ENCODE measurements around the gene AGAP5. TPM values are rescaled to one million over a fixed set of nuclear protein-coding genes. Genes with fewer than 3 reads are reported as not detected.

AGAP5 gene
- total RNA-seq, 1 experiment from 2014 or later = 6.6 TPM

DNA sequence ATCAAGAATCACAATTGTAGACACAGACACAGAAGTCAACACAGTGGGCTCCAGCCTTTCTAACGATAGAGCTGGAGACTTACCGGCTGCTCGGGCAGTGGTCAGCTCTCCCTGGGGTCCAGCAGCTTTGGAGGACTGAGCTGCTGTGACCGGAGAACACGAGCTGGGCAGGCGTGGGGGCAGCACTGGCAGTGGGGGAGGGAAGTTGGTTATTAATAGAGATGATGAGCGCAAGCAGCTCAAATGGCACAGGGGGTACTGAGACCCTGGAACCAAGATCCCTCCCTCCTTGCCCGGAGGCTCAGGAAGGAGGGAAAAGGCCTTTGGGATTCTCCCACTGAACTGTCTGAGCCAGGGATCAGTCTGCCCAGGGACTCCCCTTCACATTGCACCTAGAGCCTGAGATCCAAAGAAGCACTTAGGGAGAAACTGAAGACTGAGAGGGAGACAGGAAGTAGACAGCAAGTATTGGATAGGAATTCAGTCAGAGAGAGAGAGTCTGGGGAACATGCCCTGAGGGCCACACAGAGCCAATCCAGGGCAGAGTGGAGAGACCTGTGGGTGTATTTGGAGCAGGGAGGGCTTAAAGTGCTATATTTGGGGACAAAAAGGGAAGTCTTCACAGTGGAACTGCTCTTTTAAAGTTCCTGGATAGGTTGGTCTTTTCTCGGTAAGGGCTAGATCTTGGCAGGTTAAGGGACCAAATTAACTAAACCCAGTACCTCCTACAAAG is 56.4 kb downstream of the AGAP5 start, which contains the start of gene MYOZ1:
Gene MYOZ1, minus strand, starts transcription at position 147 of the 733 bp plus-strand sequence. CDS start 1,457 bp downstream, outside the sequence.
- intact Hi-C loops (cut with micrococcal nuclease; ENCODE audit: unreplicated experiment) = loop anchor here (10.0 kb wide), 1 partner anchor 377 kb away; no protein-coding TSS in a partner anchor
- no TSS peak for BruUV-seq (replicated peaks)
- peak; percentile 37 for ATAC-seq

DNA sequence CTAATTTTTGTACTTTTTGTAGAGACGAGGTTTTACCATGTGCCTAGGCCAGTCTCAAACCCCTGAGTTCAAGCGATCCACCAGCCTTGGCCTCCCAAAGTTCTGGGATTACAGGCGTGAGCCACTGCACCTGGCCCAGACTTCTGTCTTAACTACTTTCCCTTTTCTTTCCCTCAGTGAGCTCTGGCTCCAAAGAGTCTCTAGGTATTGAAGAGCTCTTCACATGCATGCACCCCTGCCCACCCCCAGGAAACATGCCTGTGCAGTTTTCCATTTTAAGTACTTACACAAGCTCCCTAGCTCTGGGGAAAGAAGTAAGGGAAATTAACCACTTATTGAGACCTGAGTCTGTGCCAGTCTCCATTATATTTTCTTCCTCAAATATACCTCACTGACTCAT is 58.6 kb downstream of the AGAP5 start:
- in situ Hi-C loops (cut with HindIII; ENCODE audit: low pct_unique_long_range_greater_than_20kb, low sequenced_read_pairs) = no loop called here

More for the DNA sequence above, 56.4 kb downstream of the AGAP5 start, which contains the start of gene MYOZ1:
- TF ChIP-seq TCF7L2 (IDR thresholded peaks at IDR 0.05; ENCODE audit: low read depth, low read length) (no peak), POLR2AphosphoS5 (IDR thresholded peaks at IDR 0.05; ENCODE audit: low read depth, low read length) (no peak), SIN3A (IDR thresholded peaks at IDR 0.05; ENCODE audit: borderline replicate concordance, insufficient read depth, low read depth, low read length) (no peak)
- TF ChIP-seq, protein P1, sequence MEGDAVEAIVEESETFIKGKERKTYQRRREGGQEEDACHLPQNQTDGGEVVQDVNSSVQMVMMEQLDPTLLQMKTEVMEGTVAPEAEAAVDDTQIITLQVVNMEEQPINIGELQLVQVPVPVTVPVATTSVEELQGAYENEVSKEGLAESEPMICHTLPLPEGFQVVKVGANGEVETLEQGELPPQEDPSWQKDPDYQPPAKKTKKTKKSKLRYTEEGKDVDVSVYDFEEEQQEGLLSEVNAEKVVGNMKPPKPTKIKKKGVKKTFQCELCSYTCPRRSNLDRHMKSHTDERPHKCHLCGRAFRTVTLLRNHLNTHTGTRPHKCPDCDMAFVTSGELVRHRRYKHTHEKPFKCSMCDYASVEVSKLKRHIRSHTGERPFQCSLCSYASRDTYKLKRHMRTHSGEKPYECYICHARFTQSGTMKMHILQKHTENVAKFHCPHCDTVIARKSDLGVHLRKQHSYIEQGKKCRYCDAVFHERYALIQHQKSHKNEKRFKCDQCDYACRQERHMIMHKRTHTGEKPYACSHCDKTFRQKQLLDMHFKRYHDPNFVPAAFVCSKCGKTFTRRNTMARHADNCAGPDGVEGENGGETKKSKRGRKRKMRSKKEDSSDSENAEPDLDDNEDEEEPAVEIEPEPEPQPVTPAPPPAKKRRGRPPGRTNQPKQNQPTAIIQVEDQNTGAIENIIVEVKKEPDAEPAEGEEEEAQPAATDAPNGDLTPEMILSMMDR (IDR thresholded peaks at IDR 0.05) = no peak
- TF ChIP-seq, protein P2, sequence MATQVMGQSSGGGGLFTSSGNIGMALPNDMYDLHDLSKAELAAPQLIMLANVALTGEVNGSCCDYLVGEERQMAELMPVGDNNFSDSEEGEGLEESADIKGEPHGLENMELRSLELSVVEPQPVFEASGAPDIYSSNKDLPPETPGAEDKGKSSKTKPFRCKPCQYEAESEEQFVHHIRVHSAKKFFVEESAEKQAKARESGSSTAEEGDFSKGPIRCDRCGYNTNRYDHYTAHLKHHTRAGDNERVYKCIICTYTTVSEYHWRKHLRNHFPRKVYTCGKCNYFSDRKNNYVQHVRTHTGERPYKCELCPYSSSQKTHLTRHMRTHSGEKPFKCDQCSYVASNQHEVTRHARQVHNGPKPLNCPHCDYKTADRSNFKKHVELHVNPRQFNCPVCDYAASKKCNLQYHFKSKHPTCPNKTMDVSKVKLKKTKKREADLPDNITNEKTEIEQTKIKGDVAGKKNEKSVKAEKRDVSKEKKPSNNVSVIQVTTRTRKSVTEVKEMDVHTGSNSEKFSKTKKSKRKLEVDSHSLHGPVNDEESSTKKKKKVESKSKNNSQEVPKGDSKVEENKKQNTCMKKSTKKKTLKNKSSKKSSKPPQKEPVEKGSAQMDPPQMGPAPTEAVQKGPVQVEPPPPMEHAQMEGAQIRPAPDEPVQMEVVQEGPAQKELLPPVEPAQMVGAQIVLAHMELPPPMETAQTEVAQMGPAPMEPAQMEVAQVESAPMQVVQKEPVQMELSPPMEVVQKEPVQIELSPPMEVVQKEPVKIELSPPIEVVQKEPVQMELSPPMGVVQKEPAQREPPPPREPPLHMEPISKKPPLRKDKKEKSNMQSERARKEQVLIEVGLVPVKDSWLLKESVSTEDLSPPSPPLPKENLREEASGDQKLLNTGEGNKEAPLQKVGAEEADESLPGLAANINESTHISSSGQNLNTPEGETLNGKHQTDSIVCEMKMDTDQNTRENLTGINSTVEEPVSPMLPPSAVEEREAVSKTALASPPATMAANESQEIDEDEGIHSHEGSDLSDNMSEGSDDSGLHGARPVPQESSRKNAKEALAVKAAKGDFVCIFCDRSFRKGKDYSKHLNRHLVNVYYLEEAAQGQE (IDR thresholded peaks at IDR 0.05; ENCODE audit: insufficient read depth in 1 of 2, low read depth in 2 of 2, low read length in 1 of 2) = no peak
- DNase-seq (ENCODE audit: low read depth, low spot score) = no peak
- Histone ChIP-seq H3K27me3 (ENCODE audit: control insufficient read depth, insufficient read depth, low read length) (no peaks in the 10 kb centered on the region; the same call in 1 of the 2 replicates), H3K27ac (ENCODE audit: low read length) (no peak within 1 kb of the TSS), H3K36me3 (ENCODE audit: control insufficient read depth, insufficient read depth, low read length) (no peaks in the 10 kb centered on the region), H3K4me1 (ENCODE audit: control insufficient read depth, insufficient read depth, low read length) (no peaks in the 10 kb centered on the region), H3K9me3 (ENCODE audit: control insufficient read depth, insufficient read depth, low read depth, low read length) (no peaks in the 10 kb centered on the region), H3K4me3 (ENCODE audit: low read depth in 2 of 2, low read length in 2 of 2) (no peak within 1 kb of the TSS)
- ChIA-PET POLR2A (interaction anchor here (0.5 to 0.6 kb wide), 3 partner anchors 99 to 578 kb away, joined by 4 to 6 read pairs (median 5); no protein-coding TSS in a partner anchor), CTCF (no interaction called here)
- in situ Hi-C loops (cut with HindIII; ENCODE audit: low pct_unique_long_range_greater_than_20kb, low sequenced_read_pairs) = no loop called here

More for the DNA sequence above, 58.6 kb downstream of the AGAP5 start:
- H3K27me3 ChIP-seq (ENCODE audit: control insufficient read depth, insufficient read depth, low read length) = no peaks in the 10 kb centered on the region; the same call in 1 of the 2 replicates
- H3K9me3 ChIP-seq (ENCODE audit: control insufficient read depth, insufficient read depth, low read depth, low read length) = no peaks in the 10 kb centered on the region
- CTCF ChIA-PET = no interaction called here
- POLR2A ChIA-PET = interaction anchor here (0.5 kb wide), 1 partner anchor 18 kb away, joined by 6 read pairs; no protein-coding TSS in a partner anchor
- no peak overlapping the region for H3K27ac ChIP-seq (ENCODE audit: low read length)
- no peak overlapping the region for H3K4me3 ChIP-seq (ENCODE audit: low read depth in 2 of 2, low read length in 2 of 2)
- no TSS peak for BruUV-seq (replicated peaks)
- no peaks in the 10 kb centered on the region for H3K4me1 ChIP-seq (ENCODE audit: control insufficient read depth, insufficient read depth, low read length)
- H3K36me3 ChIP-seq (ENCODE audit: control insufficient read depth, insufficient read depth, low read length) = no peaks in the 10 kb centered on the region
- ATAC-seq (no peak), DNase-seq (ENCODE audit: low read depth, low spot score) (no peak)
- intact Hi-C loops (cut with micrococcal nuclease; ENCODE audit: unreplicated experiment) = no loop called here
- no peak for TF ChIP-seq SIN3A (IDR thresholded peaks at IDR 0.05; ENCODE audit: borderline replicate concordance, insufficient read depth, low read depth, low read length)
- TF ChIP-seq, protein P1 (IDR thresholded peaks at IDR 0.05) = no peak
- TF ChIP-seq TCF7L2 (IDR thresholded peaks at IDR 0.05; ENCODE audit: low read depth, low read length) = no peak
- TF ChIP-seq POLR2AphosphoS5 (IDR thresholded peaks at IDR 0.05; ENCODE audit: low read depth, low read length) = no peak

Data from Panc1 (cell line).